ENCODE results near the gene ANTXR2.

The ANTXR2 gene

GRCh38 chr4:79947386-79947785, 125.6 kb downstream of the ANTXR2 start:
- Histone ChIP-seq H3K4me3 (ENCODE audit: low read depth in 1 of 2, low read length in 2 of 2) (no peak overlapping the region), H3K4me1 (ENCODE audit: control insufficient read depth in 1 of 2, insufficient read depth in 2 of 2, low read length in 2 of 2) (no peaks in the 10 kb centered on the region), H3K9me3 (ENCODE audit: control insufficient read depth in 1 of 2, low read length in 2 of 2) (no peaks in the 10 kb centered on the region), H3K36me3 (ENCODE audit: control insufficient read depth in 1 of 2, insufficient read depth in 2 of 2, low read length in 2 of 2) (no peaks in the 10 kb centered on the region), H3K27ac (ENCODE audit: low read depth, low read length) (no peak overlapping the region), H3K27me3 (ENCODE audit: control insufficient read depth in 1 of 2, insufficient read depth in 2 of 2, low read length in 2 of 2) (no peaks in the 10 kb centered on the region), H3K9ac (ENCODE audit: low read depth in 1 of 2, low read length in 2 of 2) (no peak overlapping the region)

- Histone ChIP-seq H3K4me1 (ENCODE audit: control insufficient read depth in 1 of 2, insufficient read depth in 2 of 2, low read length in 2 of 2) (no peaks in the 10 kb centered on the region), H3K9me3 (ENCODE audit: control insufficient read depth in 1 of 2, low read length in 2 of 2) (no peaks in the 10 kb centered on the region), H3K27ac (ENCODE audit: low read depth, low read length) (no peak overlapping the region), H3K9ac (ENCODE audit: low read depth in 1 of 2, low read length in 2 of 2) (no peak overlapping the region), H3K4me3 (ENCODE audit: low read depth in 1 of 2, low read length in 2 of 2) (no peak overlapping the region), H3K27me3 (ENCODE audit: control insufficient read depth in 1 of 2, insufficient read depth in 2 of 2, low read length in 2 of 2) (no peaks in the 10 kb centered on the region), H3K36me3 (ENCODE audit: control insufficient read depth in 1 of 2, insufficient read depth in 2 of 2, low read length in 2 of 2) (no peaks in the 10 kb centered on the region)
Observed at GRCh38 chr4:79935274-79935673, 137.8 kb downstream of the ANTXR2 start.

GRCh38 chr4:79934660-79935059, 138.4 kb downstream of the ANTXR2 start:
- Histone ChIP-seq H3K27me3 (ENCODE audit: control insufficient read depth in 1 of 2, insufficient read depth in 2 of 2, low read length in 2 of 2) (no peaks in the 10 kb centered on the region), H3K27ac (ENCODE audit: low read depth, low read length) (no peak overlapping the region), H3K4me1 (ENCODE audit: control insufficient read depth in 1 of 2, insufficient read depth in 2 of 2, low read length in 2 of 2) (no peaks in the 10 kb centered on the region), H3K9me3 (ENCODE audit: control insufficient read depth in 1 of 2, low read length in 2 of 2) (no peaks in the 10 kb centered on the region), H3K9ac (ENCODE audit: low read depth in 1 of 2, low read length in 2 of 2) (no peak overlapping the region), H3K36me3 (ENCODE audit: control insufficient read depth in 1 of 2, insufficient read depth in 2 of 2, low read length in 2 of 2) (no peaks in the 10 kb centered on the region), H3K4me3 (ENCODE audit: low read depth in 1 of 2, low read length in 2 of 2) (no peak overlapping the region)

GRCh38 chr4:79927931-79928330, 145.1 kb downstream of the ANTXR2 start:
- H3K27ac ChIP-seq (ENCODE audit: low read depth, low read length) = no peak overlapping the region
- H3K4me3 ChIP-seq (ENCODE audit: low read depth in 1 of 2, low read length in 2 of 2) = no peak overlapping the region
- no peaks in the 10 kb centered on the region for H3K27me3 ChIP-seq (ENCODE audit: control insufficient read depth in 1 of 2, insufficient read depth in 2 of 2, low read length in 2 of 2)

GRCh38 chr4:79923281-79923680, 149.7 kb downstream of the ANTXR2 start:
- no peaks in the 10 kb centered on the region for H3K36me3 ChIP-seq (ENCODE audit: control insufficient read depth in 1 of 2, insufficient read depth in 2 of 2, low read length in 2 of 2)

More at GRCh38 chr4:79927931-79928330, 145.1 kb downstream of the ANTXR2 start:
- Histone ChIP-seq H3K36me3 (ENCODE audit: control insufficient read depth in 1 of 2, insufficient read depth in 2 of 2, low read length in 2 of 2) (no peaks in the 10 kb centered on the region), H3K9ac (ENCODE audit: low read depth in 1 of 2, low read length in 2 of 2) (no peak overlapping the region), H3K9me3 (ENCODE audit: control insufficient read depth in 1 of 2, low read length in 2 of 2) (no peaks in the 10 kb centered on the region), H3K4me1 (ENCODE audit: control insufficient read depth in 1 of 2, insufficient read depth in 2 of 2, low read length in 2 of 2) (no peaks in the 10 kb centered on the region)

GRCh38 chr4:79922011-79922410, 151.0 kb downstream of the ANTXR2 start:
- H3K4me1 ChIP-seq (ENCODE audit: control insufficient read depth in 1 of 2, insufficient read depth in 2 of 2, low read length in 2 of 2) = no peaks in the 10 kb centered on the region
- no peak overlapping the region for H3K9ac ChIP-seq (ENCODE audit: low read depth in 1 of 2, low read length in 2 of 2)
- no peaks in the 10 kb centered on the region for H3K9me3 ChIP-seq (ENCODE audit: control insufficient read depth in 1 of 2, low read length in 2 of 2)
- H3K27me3 ChIP-seq (ENCODE audit: control insufficient read depth in 1 of 2, insufficient read depth in 2 of 2, low read length in 2 of 2) = no peaks in the 10 kb centered on the region
- no peak overlapping the region for H3K27ac ChIP-seq (ENCODE audit: low read depth, low read length)
- H3K36me3 ChIP-seq (ENCODE audit: control insufficient read depth in 1 of 2, insufficient read depth in 2 of 2, low read length in 2 of 2) = no peaks in the 10 kb centered on the region
- no peak overlapping the region for H3K4me3 ChIP-seq (ENCODE audit: low read depth in 1 of 2, low read length in 2 of 2)

More at GRCh38 chr4:79923281-79923680, 149.7 kb downstream of the ANTXR2 start:
- no peak overlapping the region for H3K27ac ChIP-seq (ENCODE audit: low read depth, low read length)
- no peak overlapping the region for H3K4me3 ChIP-seq (ENCODE audit: low read depth in 1 of 2, low read length in 2 of 2)
- no peaks in the 10 kb centered on the region for H3K4me1 ChIP-seq (ENCODE audit: control insufficient read depth in 1 of 2, insufficient read depth in 2 of 2, low read length in 2 of 2)
- H3K9ac ChIP-seq (ENCODE audit: low read depth in 1 of 2, low read length in 2 of 2) = no peak overlapping the region
- no peaks in the 10 kb centered on the region for H3K9me3 ChIP-seq (ENCODE audit: control insufficient read depth in 1 of 2, low read length in 2 of 2)
- no peaks in the 10 kb centered on the region for H3K27me3 ChIP-seq (ENCODE audit: control insufficient read depth in 1 of 2, insufficient read depth in 2 of 2, low read length in 2 of 2)

GRCh38 chr4:79920163-79920853, 152.7 kb downstream of the ANTXR2 start:
- H3K4me3 ChIP-seq (ENCODE audit: low read depth in 1 of 2, low read length in 2 of 2) = no peak overlapping the region
- no peaks in the 10 kb centered on the region for H3K9me3 ChIP-seq (ENCODE audit: control insufficient read depth in 1 of 2, low read length in 2 of 2)
- no peaks in the 10 kb centered on the region for H3K27me3 ChIP-seq (ENCODE audit: control insufficient read depth in 1 of 2, insufficient read depth in 2 of 2, low read length in 2 of 2)
- H3K4me1 ChIP-seq (ENCODE audit: control insufficient read depth in 1 of 2, insufficient read depth in 2 of 2, low read length in 2 of 2) = no peaks in the 10 kb centered on the region
- no peak overlapping the region for H3K9ac ChIP-seq (ENCODE audit: low read depth in 1 of 2, low read length in 2 of 2)
- no peaks in the 10 kb centered on the region for H3K36me3 ChIP-seq (ENCODE audit: control insufficient read depth in 1 of 2, insufficient read depth in 2 of 2, low read length in 2 of 2)
- no peak overlapping the region for H3K27ac ChIP-seq (ENCODE audit: low read depth, low read length)

- Histone ChIP-seq H3K4me3 (ENCODE audit: low read depth in 1 of 2, low read length in 2 of 2) (no peak overlapping the region), H3K9ac (ENCODE audit: low read depth in 1 of 2, low read length in 2 of 2) (no peak overlapping the region), H3K36me3 (ENCODE audit: control insufficient read depth in 1 of 2, insufficient read depth in 2 of 2, low read length in 2 of 2) (no peaks in the 10 kb centered on the region), H3K27me3 (ENCODE audit: control insufficient read depth in 1 of 2, insufficient read depth in 2 of 2, low read length in 2 of 2) (no peaks in the 10 kb centered on the region), H3K9me3 (ENCODE audit: control insufficient read depth in 1 of 2, low read length in 2 of 2) (no peaks in the 10 kb centered on the region), H3K27ac (ENCODE audit: low read depth, low read length) (no peak overlapping the region), H3K4me1 (ENCODE audit: control insufficient read depth in 1 of 2, insufficient read depth in 2 of 2, low read length in 2 of 2) (no peaks in the 10 kb centered on the region)
Observed at GRCh38 chr4:79918292-79918691, 154.7 kb downstream of the ANTXR2 start.

- Histone ChIP-seq H3K9ac (ENCODE audit: low read depth in 1 of 2, low read length in 2 of 2) (no peak overlapping the region), H3K27ac (ENCODE audit: low read depth, low read length) (no peak overlapping the region), H3K4me1 (ENCODE audit: control insufficient read depth in 1 of 2, insufficient read depth in 2 of 2, low read length in 2 of 2) (no peaks in the 10 kb centered on the region), H3K4me3 (ENCODE audit: low read depth in 1 of 2, low read length in 2 of 2) (no peak overlapping the region), H3K27me3 (ENCODE audit: control insufficient read depth in 1 of 2, insufficient read depth in 2 of 2, low read length in 2 of 2) (no peaks in the 10 kb centered on the region), H3K36me3 (ENCODE audit: control insufficient read depth in 1 of 2, insufficient read depth in 2 of 2, low read length in 2 of 2) (no peaks in the 10 kb centered on the region), H3K9me3 (ENCODE audit: control insufficient read depth in 1 of 2, low read length in 2 of 2) (no peaks in the 10 kb centered on the region)
Observed at GRCh38 chr4:79917246-79917645, 155.8 kb downstream of the ANTXR2 start.

GRCh38 chr4:79915246-79915645, 157.8 kb downstream of the ANTXR2 start:
- H3K4me1 ChIP-seq (ENCODE audit: control insufficient read depth in 1 of 2, insufficient read depth in 2 of 2, low read length in 2 of 2) = no peaks in the 10 kb centered on the region
- H3K9ac ChIP-seq (ENCODE audit: low read depth in 1 of 2, low read length in 2 of 2) = no peak overlapping the region
- H3K9me3 ChIP-seq (ENCODE audit: control insufficient read depth in 1 of 2, low read length in 2 of 2) = no peaks in the 10 kb centered on the region
- no peaks in the 10 kb centered on the region for H3K36me3 ChIP-seq (ENCODE audit: control insufficient read depth in 1 of 2, insufficient read depth in 2 of 2, low read length in 2 of 2)
- H3K27me3 ChIP-seq (ENCODE audit: control insufficient read depth in 1 of 2, insufficient read depth in 2 of 2, low read length in 2 of 2) = no peaks in the 10 kb centered on the region
- no peak overlapping the region for H3K27ac ChIP-seq (ENCODE audit: low read depth, low read length)
- H3K4me3 ChIP-seq (ENCODE audit: low read depth in 1 of 2, low read length in 2 of 2) = no peak overlapping the region

All from duodenal mucosa (tissue), 2 donors.